Left ventricle myocardium inferior (tissue), 1 donor: ENCODE measurements around the gene POLR2L. TPM values are rescaled to one million over a fixed set of nuclear protein-coding genes. Genes with fewer than 3 reads are reported as not detected.

Experiments used
- DNase-seq: peaks from one replicate; pipeline ENCODE4 v3.0.0-alpha.2; 2020
- H3K27ac ChIP-seq: fragments of 200-600 bp; replicated peaks from 2 replicates; pipeline ENCODE4 v1.8.0; 2021
- H3K27me3 ChIP-seq: fragments of 200-600 bp; 2 replicates; pipeline ENCODE4 v1.8.0; 2021; ENCODE audit warnings: low read depth
- H3K36me3 ChIP-seq: fragments of 200-600 bp; 2 replicates; pipeline ENCODE4 v1.8.0; 2021
- H3K4me1 ChIP-seq: fragments of 200-600 bp; 2 replicates; pipeline ENCODE4 v1.8.0; 2021
- H3K4me3 ChIP-seq: fragments of 200-600 bp; 2 replicates; pipeline ENCODE4 v1.8.0; 2021; ENCODE audit warnings: mild to moderate bottlenecking, moderate library complexity
- H3K9me3 ChIP-seq: fragments of 200-600 bp; replicated peaks from 2 replicates; pipeline ENCODE4 v1.8.0; 2021
- intact Hi-C: fragments of 100-400 bp; cut with micrococcal nuclease; formaldehyde crosslinking; loops from one replicate; pipeline ENCODE4 v1.11.0; 2022
- total RNA-seq: library from RNA; stranded (reverse); fragmentation: NEBNext Ultra II Directional; extraction: Animal tissue kit (Norgen Biotek cat#: 25700); gene quantifications from one replicate; pipeline ENCODE4 v1.2.1, GENCODE V29; 2021
- TF ChIP-seq, protein P1 (sequence below): fragments of 200-600 bp; IDR thresholded peaks from 2 replicates; pipeline ENCODE4 v1.8.0; 2021; ENCODE audit warnings: antibody characterized with exemption, mild to moderate bottlenecking, borderline replicate concordance
- donor health status: DM: no; HTN: yes; CAD: no; lungs with severe emphysema.

POLR2L gene
- total RNA-seq, 1 donor from 2014 or later: 226 TPM

- Histone ChIP-seq H3K4me1 (peaks cover 47% of the 10 kb centered on the region), H3K27ac (no peak overlapping the region), H3K36me3 (peaks cover 10% of the 10 kb centered on the region), H3K9me3 (no peaks in the 10 kb centered on the region), H3K27me3 (peaks cover 29% of the 10 kb centered on the region), H3K4me3 (no peak overlapping the region)
- no peak for DNase-seq
- TF ChIP-seq, protein P1, sequence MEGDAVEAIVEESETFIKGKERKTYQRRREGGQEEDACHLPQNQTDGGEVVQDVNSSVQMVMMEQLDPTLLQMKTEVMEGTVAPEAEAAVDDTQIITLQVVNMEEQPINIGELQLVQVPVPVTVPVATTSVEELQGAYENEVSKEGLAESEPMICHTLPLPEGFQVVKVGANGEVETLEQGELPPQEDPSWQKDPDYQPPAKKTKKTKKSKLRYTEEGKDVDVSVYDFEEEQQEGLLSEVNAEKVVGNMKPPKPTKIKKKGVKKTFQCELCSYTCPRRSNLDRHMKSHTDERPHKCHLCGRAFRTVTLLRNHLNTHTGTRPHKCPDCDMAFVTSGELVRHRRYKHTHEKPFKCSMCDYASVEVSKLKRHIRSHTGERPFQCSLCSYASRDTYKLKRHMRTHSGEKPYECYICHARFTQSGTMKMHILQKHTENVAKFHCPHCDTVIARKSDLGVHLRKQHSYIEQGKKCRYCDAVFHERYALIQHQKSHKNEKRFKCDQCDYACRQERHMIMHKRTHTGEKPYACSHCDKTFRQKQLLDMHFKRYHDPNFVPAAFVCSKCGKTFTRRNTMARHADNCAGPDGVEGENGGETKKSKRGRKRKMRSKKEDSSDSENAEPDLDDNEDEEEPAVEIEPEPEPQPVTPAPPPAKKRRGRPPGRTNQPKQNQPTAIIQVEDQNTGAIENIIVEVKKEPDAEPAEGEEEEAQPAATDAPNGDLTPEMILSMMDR: no peak
- intact Hi-C loops: no loop called here
Measured at GRCh38 chr11:793556-793955, 48.8 kb downstream of the POLR2L start.

GRCh38 chr11:792873-793272, 49.5 kb downstream of the POLR2L start:
- intact Hi-C loops: no loop called here
- Histone ChIP-seq H3K9me3 (no peaks in the 10 kb centered on the region), H3K4me3 (no peak overlapping the region), H3K4me1 (peaks cover 42% of the 10 kb centered on the region), H3K27ac (no peak overlapping the region), H3K36me3 (peaks cover 10% of the 10 kb centered on the region), H3K27me3 (peaks cover 36% of the 10 kb centered on the region)
- DNase-seq: no peak
- TF ChIP-seq, protein P1: no peak

DNA sequence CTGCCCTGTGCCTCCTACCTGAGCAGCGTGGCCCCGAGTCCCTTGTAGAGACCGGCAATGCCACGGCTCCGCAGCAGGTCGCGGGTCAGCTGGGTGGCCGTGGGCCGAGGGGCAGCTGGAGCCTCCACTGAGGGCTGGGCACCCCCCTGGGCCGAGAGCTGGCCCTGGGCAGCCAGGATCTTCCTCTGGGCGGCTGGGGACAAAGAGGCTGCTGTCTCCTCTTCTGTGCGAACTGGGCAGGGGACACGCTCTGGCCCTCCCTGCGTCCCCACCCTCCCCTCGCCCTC, 49.9 kb downstream of the POLR2L start:
- TF ChIP-seq, protein P1: no peak
- Histone ChIP-seq H3K4me1 (peaks cover 38% of the 10 kb centered on the region), H3K4me3 (no peak overlapping the region), H3K36me3 (peaks cover 10% of the 10 kb centered on the region), H3K27me3 (peaks cover 36% of the 10 kb centered on the region), H3K27ac (no peak overlapping the region), H3K9me3 (no peaks in the 10 kb centered on the region)
- intact Hi-C loops: no loop called here
- DNase-seq: no peak

DNA sequence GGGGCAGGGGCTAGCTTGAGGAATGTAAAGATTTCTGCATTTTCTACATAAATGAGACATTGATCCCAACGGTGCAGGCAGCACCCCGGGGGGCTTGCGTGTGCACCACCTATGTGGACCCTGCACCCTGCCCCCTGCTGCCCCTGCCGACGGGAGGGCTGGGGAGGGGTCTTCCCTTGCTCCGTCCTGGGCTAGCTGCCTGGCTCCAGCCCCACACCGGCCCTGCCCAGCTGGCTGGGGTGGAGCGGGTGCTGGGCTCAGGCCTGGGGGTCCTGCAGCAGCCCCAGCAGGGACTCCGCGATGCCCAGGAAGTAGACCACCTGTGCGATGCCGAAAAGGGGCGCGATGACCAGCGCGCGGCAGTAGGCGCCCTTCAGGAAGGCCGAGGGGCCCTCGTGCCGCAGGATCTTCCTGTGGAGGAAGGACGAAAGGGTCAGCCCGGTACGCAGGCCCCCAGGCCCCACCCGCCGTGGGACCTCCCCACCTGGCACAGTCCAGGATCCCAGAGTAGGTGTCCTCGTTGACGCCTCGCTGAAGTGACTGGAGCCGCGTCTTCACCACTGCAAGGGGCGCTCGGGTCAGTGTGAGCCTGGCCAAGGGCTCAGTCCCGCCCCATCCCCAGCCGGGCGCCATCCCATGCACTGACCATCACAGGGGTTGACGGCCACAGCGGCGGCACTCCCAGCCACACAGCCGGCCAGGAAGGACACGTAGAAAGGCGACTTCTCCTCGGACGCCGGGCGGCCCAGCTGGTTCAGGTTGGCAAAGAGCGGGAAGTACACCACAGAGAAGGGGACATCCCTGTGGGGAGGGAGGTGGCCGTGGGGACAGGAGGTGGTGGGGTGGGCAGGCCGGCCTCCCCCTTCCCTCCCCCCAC, 50.4 kb downstream of the POLR2L start:
- peaks cover 32% of the 10 kb centered on the region for H3K4me1 ChIP-seq
- intact Hi-C loops: no loop called here

DNA sequence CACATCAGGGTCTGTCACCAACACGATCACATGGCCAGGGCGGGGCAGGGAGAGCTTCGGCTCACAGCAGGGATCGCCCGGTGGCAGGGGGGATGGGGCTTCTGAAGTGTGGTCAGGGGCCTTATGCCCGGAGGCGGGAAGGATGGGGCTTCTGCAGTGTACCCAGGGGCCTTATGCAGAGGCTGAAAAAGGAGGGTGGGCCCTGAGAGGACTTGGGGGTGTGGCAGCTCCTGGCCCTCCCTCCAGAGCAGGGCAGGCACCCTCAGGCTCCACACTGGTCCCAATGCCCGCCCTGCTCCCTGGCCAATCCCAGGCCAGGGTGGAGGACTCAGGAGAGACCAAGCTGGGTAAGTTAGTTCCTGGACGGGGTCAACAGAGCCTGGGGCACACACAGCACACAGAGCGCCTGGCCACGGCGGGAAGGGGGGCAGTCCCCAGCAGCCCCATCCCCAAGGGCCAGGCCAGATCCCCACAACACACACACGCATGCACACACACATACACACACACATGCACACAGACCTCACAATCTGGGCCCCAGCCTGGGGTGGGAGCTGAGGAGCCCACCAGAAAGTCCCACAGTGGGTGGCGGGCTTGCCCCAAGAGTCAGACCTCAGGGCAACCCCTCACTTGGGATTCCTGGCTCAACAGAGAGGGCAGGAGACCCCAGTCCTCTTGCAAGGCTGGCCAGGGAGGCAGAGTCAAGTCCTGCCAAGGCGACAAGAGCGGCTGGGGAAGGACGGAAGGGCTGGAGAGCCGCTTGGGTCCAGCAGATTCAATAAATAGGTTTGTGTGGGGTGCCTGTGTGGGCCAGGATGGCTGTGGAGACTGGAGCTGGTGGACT, 51.4 kb downstream of the POLR2L start:
- TF ChIP-seq, protein P1: no peak
- Histone ChIP-seq H3K4me3 (no peak overlapping the region), H3K36me3 (peaks cover 10% of the 10 kb centered on the region), H3K4me1 (peaks cover 23% of the 10 kb centered on the region), H3K27ac (no peak overlapping the region), H3K27me3 (peaks cover 36% of the 10 kb centered on the region), H3K9me3 (no peaks in the 10 kb centered on the region)
- no peak for DNase-seq
- intact Hi-C loops: no loop called here

More for the DNA sequence above, 50.4 kb downstream of the POLR2L start:
- Histone ChIP-seq H3K4me3 (no peak overlapping the region), H3K36me3 (peaks cover 10% of the 10 kb centered on the region), H3K9me3 (no peaks in the 10 kb centered on the region), H3K27ac (no peak overlapping the region), H3K27me3 (peaks cover 36% of the 10 kb centered on the region)
- TF ChIP-seq, protein P1: no peak
- DNase-seq: no peak
